Measurements from ENCODE around the gene NOS1. TPM values are rescaled to one million over a fixed set of nuclear protein-coding genes. Genes with fewer than 3 reads are reported as not detected.

NOS1 gene
- total RNA-seq, 1 donor from 2014 or later: 9.6 TPM

DNA sequence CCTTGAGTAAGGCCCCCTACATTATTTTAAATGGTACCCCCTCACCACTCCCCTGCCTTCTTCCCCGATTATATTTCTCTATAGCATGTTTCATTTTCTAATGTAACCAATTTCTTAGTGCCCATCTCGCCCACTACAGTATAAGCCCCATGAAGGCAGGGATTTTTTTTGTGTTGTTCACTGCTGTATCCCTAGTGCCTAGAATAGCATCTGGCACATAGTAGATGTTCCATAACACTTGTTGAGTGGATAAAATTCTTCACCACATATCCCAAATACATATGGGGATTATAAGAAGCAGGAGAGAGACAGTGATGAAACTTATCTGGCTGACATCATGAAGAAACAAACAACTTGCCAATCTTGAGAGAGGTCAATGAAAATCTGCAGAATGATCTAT, 182.7 kb downstream of the NOS1 start:
- Histone ChIP-seq H3K36me3 (peaks cover 3 to 66% of the 10 kb centered on the region in 2 donors), H3K27ac (no peak overlapping the region), H3K9me3 (no peaks in the 10 kb centered on the region), H3K4me3 (no peak overlapping the region), H3K4me1 (no peaks in the 10 kb centered on the region), H3K27me3 (no peaks in the 10 kb centered on the region)
- intact Hi-C loops (cut with DNase I): no loop called here
- TF ChIP-seq CTCF (IDR thresholded peaks at IDR 0.05): no peak
- no peak for TF ChIP-seq POLR2AphosphoS5 (IDR thresholded peaks at IDR 0.05; ENCODE audit: insufficient read depth in 1 of 2, low read depth in 1 of 2)
- no peak for TF ChIP-seq POLR2A (IDR thresholded peaks at IDR 0.05)
- DNase-seq (ENCODE audit: extremely low spot score in 2 of 2): no peak

DNA sequence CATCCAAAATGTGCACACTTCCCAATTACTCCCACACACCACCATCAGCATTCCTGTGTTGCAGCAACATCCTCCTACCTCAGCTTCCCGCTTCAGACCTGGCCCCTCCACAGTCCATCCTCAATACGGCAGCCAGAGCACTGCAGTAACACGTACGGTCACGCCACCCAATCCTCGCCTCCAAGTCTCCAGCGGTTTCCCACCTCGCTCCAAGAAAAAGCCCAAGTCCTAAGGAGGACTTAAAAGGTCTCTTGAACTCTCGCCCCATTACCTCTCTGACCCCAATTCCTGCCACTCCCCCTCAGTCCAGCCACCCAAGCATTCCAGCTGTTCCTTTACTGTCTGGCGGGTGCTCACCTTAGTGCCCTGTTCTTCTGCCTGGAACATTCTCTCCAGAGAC, 183.1 kb downstream of the NOS1 start:
- Histone ChIP-seq H3K27me3 (no peaks in the 10 kb centered on the region), H3K4me1 (no peaks in the 10 kb centered on the region), H3K9me3 (no peaks in the 10 kb centered on the region), H3K4me3 (no peak overlapping the region), H3K36me3 (peaks cover 3 to 66% of the 10 kb centered on the region in 2 donors), H3K27ac (no peak overlapping the region)
- intact Hi-C loops (cut with DNase I): no loop called here
- no peak for DNase-seq (ENCODE audit: extremely low spot score in 2 of 2)
- no peak for TF ChIP-seq CTCF (IDR thresholded peaks at IDR 0.05)
- TF ChIP-seq POLR2A (IDR thresholded peaks at IDR 0.05): no peak
- TF ChIP-seq POLR2AphosphoS5 (IDR thresholded peaks at IDR 0.05; ENCODE audit: insufficient read depth in 1 of 2, low read depth in 1 of 2): no peak

DNA sequence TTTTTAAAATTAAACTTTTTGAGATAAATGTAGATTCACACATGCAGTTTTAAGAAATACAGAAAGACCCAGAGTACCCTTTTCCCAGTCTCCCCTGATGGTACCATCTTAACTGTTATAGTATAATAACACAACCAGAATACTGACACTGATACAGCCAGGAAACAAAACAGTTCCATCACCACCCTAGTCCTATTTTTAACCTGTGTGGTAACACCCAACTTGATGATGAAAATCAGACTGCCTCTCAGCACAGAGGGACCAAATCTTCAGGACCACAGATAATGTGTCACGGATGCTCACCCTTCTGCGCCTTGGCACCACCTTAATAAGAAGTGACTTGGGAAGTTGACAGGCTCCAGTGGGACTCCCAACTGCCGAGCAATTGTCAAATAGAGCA, 189.3 kb downstream of the NOS1 start:
- DNase-seq (ENCODE audit: extremely low spot score in 2 of 2): no peak
- intact Hi-C loops (cut with DNase I): no loop called here
- peaks cover 3 to 89% of the 10 kb centered on the region in 2 donors for H3K36me3 ChIP-seq

DNA sequence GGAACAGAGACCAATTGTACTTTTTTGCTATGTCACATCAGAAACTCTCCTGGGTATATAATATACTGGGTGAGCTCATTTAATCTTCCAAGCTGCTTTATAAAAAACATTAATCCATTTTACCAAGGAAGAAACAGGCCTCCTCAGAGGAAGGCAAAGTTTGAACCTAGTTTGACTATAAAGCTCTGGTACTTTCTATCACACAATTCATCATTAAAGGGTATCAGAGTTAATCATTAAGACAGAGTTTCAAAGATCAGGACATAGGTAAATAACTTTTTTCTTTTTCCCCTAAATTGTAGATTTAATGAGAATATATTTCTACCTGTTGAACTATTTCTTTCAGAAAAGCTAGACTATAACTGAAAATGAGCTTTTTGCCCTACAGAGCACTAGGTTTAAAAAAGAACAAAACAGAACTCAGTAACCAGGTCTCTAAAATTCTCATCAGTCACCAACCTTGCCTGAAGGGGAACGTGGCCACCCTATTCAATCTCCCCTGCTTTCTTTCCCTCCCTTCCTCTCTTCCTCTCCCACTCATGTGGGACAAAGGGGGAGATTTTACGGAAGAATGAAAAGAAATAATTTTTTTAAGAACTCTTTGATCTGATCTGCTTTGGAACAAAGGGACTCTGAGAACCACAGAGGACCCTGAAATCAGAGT, 189.8 kb downstream of the NOS1 start:
- no peak for DNase-seq (ENCODE audit: extremely low spot score in 2 of 2)
- no peak for TF ChIP-seq POLR2A (IDR thresholded peaks at IDR 0.05)
- TF ChIP-seq POLR2AphosphoS5 (IDR thresholded peaks at IDR 0.05; ENCODE audit: insufficient read depth in 1 of 2, low read depth in 1 of 2): no peak
- TF ChIP-seq CTCF (IDR thresholded peaks at IDR 0.05): no peak
- intact Hi-C loops (cut with DNase I): no loop called here
- H3K4me1 ChIP-seq: no peaks in the 10 kb centered on the region
- no peak overlapping the region for H3K4me3 ChIP-seq
- H3K9me3 ChIP-seq: no peaks in the 10 kb centered on the region
- peaks cover 3 to 89% of the 10 kb centered on the region in 2 donors for H3K36me3 ChIP-seq
- no peak overlapping the region for H3K27ac ChIP-seq
- H3K27me3 ChIP-seq: no peaks in the 10 kb centered on the region

More for the DNA sequence above, 189.3 kb downstream of the NOS1 start:
- Histone ChIP-seq H3K4me3 (no peak overlapping the region), H3K27me3 (no peaks in the 10 kb centered on the region), H3K27ac (no peak overlapping the region), H3K4me1 (no peaks in the 10 kb centered on the region), H3K9me3 (no peaks in the 10 kb centered on the region)
- TF ChIP-seq POLR2AphosphoS5 (IDR thresholded peaks at IDR 0.05; ENCODE audit: insufficient read depth in 1 of 2, low read depth in 1 of 2) (no peak), CTCF (IDR thresholded peaks at IDR 0.05) (no peak), POLR2A (IDR thresholded peaks at IDR 0.05) (no peak)

GRCh38 chr12:117169548-117169947, 191.9 kb downstream of the NOS1 start:
- DNase-seq (ENCODE audit: extremely low spot score in 2 of 2): no peak
- intact Hi-C loops (cut with DNase I): no loop called here
- H3K4me3 ChIP-seq: no peak overlapping the region
- H3K36me3 ChIP-seq: peaks cover 0 to 83% of the 10 kb centered on the region in 2 donors
- H3K27me3 ChIP-seq: no peaks in the 10 kb centered on the region
- H3K9me3 ChIP-seq: no peaks in the 10 kb centered on the region
- H3K4me1 ChIP-seq: no peaks in the 10 kb centered on the region
- no peak for TF ChIP-seq POLR2A (IDR thresholded peaks at IDR 0.05)
- no peak for TF ChIP-seq POLR2AphosphoS5 (IDR thresholded peaks at IDR 0.05; ENCODE audit: insufficient read depth in 1 of 2, low read depth in 1 of 2)
- TF ChIP-seq CTCF (IDR thresholded peaks at IDR 0.05): no peak
- H3K27ac ChIP-seq: no peak overlapping the region
